Thyroid gland (tissue), 4 donors: ENCODE measurements around the gene MYOG.

Experiments used
- POLR2A ChIP-seq, 2 donors: fragments of 450-650 bp; IDR thresholded peaks; one replicate each; pipeline ENCODE4 v1.6.1; 2017; ENCODE audit warnings: antibody characterized with exemption in 2 of 2, mild to moderate bottlenecking in 2 of 2, moderate library complexity in 1 of 2
- TF ChIP-seq, protein P1 (sequence below), 6 experiments: fragments of 200-600 bp in 3 of 6; fragments of 450-650 bp in 3 of 6; sonication (generic) in 3 of 6; IDR thresholded peaks; one replicate each; pipeline ENCODE4 v1.5.1; 2016 to 2019; ENCODE audit warnings: antibody characterized with exemption in 6 of 6, mild to moderate bottlenecking in 2 of 6, inconsistent platforms in 1 of 6, moderate library complexity in 1 of 6

DNA sequence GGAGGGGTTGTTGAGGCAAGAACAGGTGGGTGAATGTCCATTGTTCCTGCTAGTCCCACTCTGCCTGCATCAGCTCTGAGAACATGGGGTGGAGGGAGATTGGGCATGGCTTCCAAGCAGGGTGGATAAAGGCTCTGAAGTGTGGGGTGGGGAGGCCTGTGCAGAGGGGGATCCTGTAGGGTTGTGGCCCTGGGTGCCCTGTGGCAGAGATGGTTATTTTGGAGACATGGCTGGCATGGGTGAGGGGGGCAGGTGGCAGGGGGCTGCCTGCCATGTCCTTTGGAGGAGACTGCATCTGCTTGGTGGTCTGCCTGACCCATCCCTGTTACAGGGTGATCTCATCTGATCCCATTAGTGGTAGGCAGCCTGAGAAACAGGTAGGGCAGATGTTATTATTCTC is 11.2 kb downstream of the MYOG start:
- no peak for TF ChIP-seq POLR2A (IDR thresholded peaks at IDR 0.05)
- TF ChIP-seq, protein P1, sequence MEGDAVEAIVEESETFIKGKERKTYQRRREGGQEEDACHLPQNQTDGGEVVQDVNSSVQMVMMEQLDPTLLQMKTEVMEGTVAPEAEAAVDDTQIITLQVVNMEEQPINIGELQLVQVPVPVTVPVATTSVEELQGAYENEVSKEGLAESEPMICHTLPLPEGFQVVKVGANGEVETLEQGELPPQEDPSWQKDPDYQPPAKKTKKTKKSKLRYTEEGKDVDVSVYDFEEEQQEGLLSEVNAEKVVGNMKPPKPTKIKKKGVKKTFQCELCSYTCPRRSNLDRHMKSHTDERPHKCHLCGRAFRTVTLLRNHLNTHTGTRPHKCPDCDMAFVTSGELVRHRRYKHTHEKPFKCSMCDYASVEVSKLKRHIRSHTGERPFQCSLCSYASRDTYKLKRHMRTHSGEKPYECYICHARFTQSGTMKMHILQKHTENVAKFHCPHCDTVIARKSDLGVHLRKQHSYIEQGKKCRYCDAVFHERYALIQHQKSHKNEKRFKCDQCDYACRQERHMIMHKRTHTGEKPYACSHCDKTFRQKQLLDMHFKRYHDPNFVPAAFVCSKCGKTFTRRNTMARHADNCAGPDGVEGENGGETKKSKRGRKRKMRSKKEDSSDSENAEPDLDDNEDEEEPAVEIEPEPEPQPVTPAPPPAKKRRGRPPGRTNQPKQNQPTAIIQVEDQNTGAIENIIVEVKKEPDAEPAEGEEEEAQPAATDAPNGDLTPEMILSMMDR (IDR thresholded peaks at IDR 0.05), result no peak
